GM21423 (cell line): ENCODE results near the gene ZNF92.
"Not testable (repeated sequence)": the region's sequence is repeated elsewhere in the genome, so short reads cannot be mapped to it uniquely, and the experiment has no call there.

Source experiments
- ATAC-seq: cut with Tn5 transposase; IDR thresholded peaks from one replicate; pipeline ENCODE4 v1.9.1; 2021; ENCODE audit warnings: mild to moderate bottlenecking, moderate library complexity; ENCODE audit not compliant: unreplicated experiment

Gene ZNF92

GRCh38 chr7:65423286-65423685, 49.6 kb downstream of the ZNF92 start:
- ATAC-seq = not testable (repeated sequence)

- ATAC-seq = no peak
Observed at GRCh38 chr7:65429642-65430343, 56.1 kb downstream of the ZNF92 start.

- no peak for ATAC-seq
Observed at GRCh38 chr7:65430344-65431186, 56.9 kb downstream of the ZNF92 start.

GRCh38 chr7:65434307-65434706, 60.7 kb downstream of the ZNF92 start:
- ATAC-seq = no peak

GRCh38 chr7:65436163-65436562, 62.5 kb downstream of the ZNF92 start:
- ATAC-seq = no peak

GRCh38 chr7:65438598-65438997, 64.9 kb downstream of the ZNF92 start:
- ATAC-seq = no peak

GRCh38 chr7:65441010-65441409, 67.4 kb downstream of the ZNF92 start:
- ATAC-seq = no peak

- no peak for ATAC-seq
Observed at GRCh38 chr7:65444205-65444842, 70.7 kb downstream of the ZNF92 start.

GRCh38 chr7:65444899-65445823, 71.5 kb downstream of the ZNF92 start:
- ATAC-seq = no peak

GRCh38 chr7:65447041-65447440, 73.4 kb downstream of the ZNF92 start:
- ATAC-seq = not testable (repeated sequence)

GRCh38 chr7:65448816-65449504, 75.3 kb downstream of the ZNF92 start:
- ATAC-seq = no peak

GRCh38 chr7:65449505-65449852, 75.8 kb downstream of the ZNF92 start:
- no peak for ATAC-seq
